WTC11 (cell line): ENCODE results near the gene LFNG. TPM values are rescaled to one million over a fixed set of nuclear protein-coding genes. Genes with fewer than 3 reads are reported as not detected.

Experiments used
- ATAC-seq: fragments of 200-7000 bp; cut with Tn5 transposase; 2 replicates; pipeline ENCODE4 v1.10.0; 2021; ENCODE audit warnings: mild to moderate bottlenecking, moderate library complexity
- CTCF ChIA-PET: fragments of 300-600 bp; sonication (Branson Sonifier 250); formaldehyde crosslinking; loops from one replicate; lab custom pipeline; 2021; ENCODE audit warnings: antibody characterized with exemption; lab: Charles Lee
- POLR2A ChIA-PET: fragments of 350-600 bp; sonication (Branson Sonifier 250); formaldehyde crosslinking; loops from one replicate; lab custom pipeline; 2021; ENCODE audit warnings: antibody characterized with exemption; lab: Charles Lee
- DNase-seq: peaks from one replicate; pipeline ENCODE4 v3.0.0; 2021; ENCODE audit warnings: low spot score
- H3K27ac Mint-ChIP-seq: 2 replicates; pipeline ENCODE4 v1.8.0; 2021; ENCODE audit warnings: mixed read lengths
- H3K27me3 Mint-ChIP-seq: 2 replicates; pipeline ENCODE4 v1.8.0; 2021; ENCODE audit warnings: low read depth, mild to moderate bottlenecking, moderate library complexity, mixed read lengths
- H3K36me3 Mint-ChIP-seq: 2 replicates; pipeline ENCODE4 v1.8.0; 2021; ENCODE audit warnings: mixed read lengths
- H3K4me1 Mint-ChIP-seq: 2 replicates; pipeline ENCODE4 v1.8.0; 2022; ENCODE audit warnings: mixed read lengths
- H3K4me3 Mint-ChIP-seq: 2 replicates; pipeline ENCODE4 v1.8.0; 2021; ENCODE audit warnings: mild to moderate bottlenecking, moderate library complexity, mixed read lengths
- H3K9me3 Mint-ChIP-seq: 2 replicates; pipeline ENCODE4 v1.8.0; 2021; ENCODE audit warnings: mixed read lengths
- CDX4 ChIP-seq: fragments of 250-450 bp; sonication (Bioruptor Pico); IDR thresholded peaks from 2 replicates; pipeline ENCODE4 v1.9.0; 2021; ENCODE audit warnings: moderate library complexity, mild to moderate bottlenecking, inconsistent platforms, borderline replicate concordance
- CREM ChIP-seq: sonication (generic); formaldehyde crosslinking; IDR thresholded peaks from 2 replicates; pipeline ENCODE4 v1.8.1; 2022; ENCODE audit warnings: mild to moderate bottlenecking, missing genetic modification reagents, moderate library complexity
- ELF4 ChIP-seq: sonication (generic); formaldehyde crosslinking; IDR thresholded peaks from 2 replicates; pipeline ENCODE4 v1.8.1; 2022; ENCODE audit warnings: low read depth, mild to moderate bottlenecking, moderate library complexity, missing genetic modification reagents
- EMX1 ChIP-seq: fragments of 250-450 bp; sonication (Bioruptor Pico); IDR thresholded peaks from 2 replicates; pipeline ENCODE4 v1.8.0; 2021; ENCODE audit warnings: mild to moderate bottlenecking
- FOXJ3 ChIP-seq: sonication (generic); formaldehyde crosslinking; IDR thresholded peaks from 2 replicates; pipeline ENCODE4 v1.9.0; 2021; ENCODE audit warnings: missing genetic modification reagents, mild to moderate bottlenecking, borderline replicate concordance
- FOXK1 ChIP-seq: sonication (generic); formaldehyde crosslinking; IDR thresholded peaks from 2 replicates; pipeline ENCODE4 v1.8.0; 2022; ENCODE audit warnings: mild to moderate bottlenecking, moderate library complexity, missing genetic modification reagents
- FOXP1 ChIP-seq: sonication (generic); formaldehyde crosslinking; IDR thresholded peaks from 2 replicates; pipeline ENCODE4 v1.8.0; 2022; ENCODE audit warnings: missing genetic modification reagents, mild to moderate bottlenecking, moderate library complexity, borderline replicate concordance
- IRF2 ChIP-seq: sonication (generic); formaldehyde crosslinking; IDR thresholded peaks from 2 replicates; pipeline ENCODE4 v1.8.0; 2022; ENCODE audit warnings: low read depth, missing genetic modification reagents, borderline replicate concordance
- MAX ChIP-seq: sonication (generic); formaldehyde crosslinking; IDR thresholded peaks from 2 replicates; pipeline ENCODE4 v1.8.0; 2022; ENCODE audit warnings: mild to moderate bottlenecking, missing genetic modification reagents
- NFATC4 ChIP-seq: fragments of 250-450 bp; sonication (Bioruptor Pico); IDR thresholded peaks from 2 replicates; pipeline ENCODE4 v1.9.0; 2021; ENCODE audit warnings: mild to moderate bottlenecking
- NR2C2 ChIP-seq: sonication (generic); formaldehyde crosslinking; IDR thresholded peaks from 2 replicates; pipeline ENCODE4 v1.8.0; 2022; ENCODE audit warnings: mild to moderate bottlenecking, missing genetic modification reagents
- OVOL2 ChIP-seq: fragments of 250-450 bp; sonication (Bioruptor Pico); IDR thresholded peaks from 2 replicates; pipeline ENCODE4 v1.9.0; 2021; ENCODE audit warnings: mild to moderate bottlenecking, borderline replicate concordance
- PREB ChIP-seq: sonication (generic); formaldehyde crosslinking; IDR thresholded peaks from 2 replicates; pipeline ENCODE4 v1.8.1; 2022; ENCODE audit warnings: mild to moderate bottlenecking, missing genetic modification reagents, moderate library complexity, borderline replicate concordance
- RORB ChIP-seq: fragments of 250-450 bp; sonication (Bioruptor Pico); IDR thresholded peaks from 2 replicates; pipeline ENCODE4 v1.9.0; 2021; ENCODE audit warnings: mild to moderate bottlenecking
- ZNF317 ChIP-seq: sonication (generic); formaldehyde crosslinking; IDR thresholded peaks from 2 replicates; pipeline ENCODE4 v1.8.1; 2023; ENCODE audit warnings: low read depth, mild to moderate bottlenecking, moderate library complexity, missing genetic modification reagents, borderline replicate concordance
- ZNF423 ChIP-seq: fragments of 250-450 bp; sonication (Bioruptor Pico); IDR thresholded peaks from 2 replicates; pipeline ENCODE4 v2.1.2; 2022; ENCODE audit warnings: mild to moderate bottlenecking, moderate library complexity
- ZNF512 ChIP-seq: sonication (generic); formaldehyde crosslinking; IDR thresholded peaks from 2 replicates; pipeline ENCODE4 v1.8.1; 2022; ENCODE audit warnings: missing genetic modification reagents, borderline replicate concordance
- ZNF671 ChIP-seq: fragments of 250-450 bp; sonication (Bioruptor Pico); IDR thresholded peaks from 2 replicates; pipeline ENCODE4 v1.8.0; 2021; ENCODE audit warnings: mild to moderate bottlenecking
- ZSCAN18 ChIP-seq: fragments of 250-450 bp; sonication (Bioruptor Pico); IDR thresholded peaks from 2 replicates; pipeline ENCODE4 v2.1.2; 2022; ENCODE audit warnings: mild to moderate bottlenecking, moderate library complexity
- total RNA-seq: library from RNA; stranded (reverse); gene quantifications from 3 replicates; pipeline ENCODE4 v1.2.3, GENCODE V29; 2021
- TF ChIP-seq, protein P1 (sequence below): sonication (generic); formaldehyde crosslinking; IDR thresholded peaks from 2 replicates; pipeline ENCODE4 v1.8.1; 2023; ENCODE audit warnings: mild to moderate bottlenecking, missing genetic modification reagents, borderline replicate concordance
- TF ChIP-seq, protein P2 (sequence below): sonication (generic); formaldehyde crosslinking; IDR thresholded peaks from 2 replicates; pipeline ENCODE4 v1.8.1; 2022; ENCODE audit warnings: mild to moderate bottlenecking, moderate library complexity, missing genetic modification reagents
- TF ChIP-seq, protein P3 (sequence below): sonication (generic); formaldehyde crosslinking; IDR thresholded peaks from 2 replicates; pipeline ENCODE4 v1.8.1; 2023; ENCODE audit warnings: mild to moderate bottlenecking, moderate library complexity, missing genetic modification reagents

LFNG gene
- total RNA-seq, 1 experiment from 2014 or later = 29.4 TPM

GRCh38 chr7:2569421-2569820 lies 49.8 kb downstream of the LFNG start:
- ATAC-seq (no peak), DNase-seq (no peak)
- H3K9me3 Mint-ChIP-seq = no peaks in the 10 kb centered on the region
- TF ChIP-seq ZNF423 (no peak), FOXP1 (no peak), RORB (CRISPR knock-in tag) (no peak), ZNF512 (CRISPR knock-in tag) (no peak), CDX4 (CRISPR knock-in tag) (no peak)
- CTCF ChIA-PET = interaction anchor here (0.5 to 0.7 kb wide), 2 partner anchors 62 to 163 kb away, joined by 3 read pairs; partner anchors contain the start of gene TTYH3
- H3K36me3 Mint-ChIP-seq = no peaks in the 10 kb centered on the region
- H3K4me1 Mint-ChIP-seq = peaks cover 9% of the 10 kb centered on the region
- POLR2A ChIA-PET = no interaction called here
- no peak overlapping the region for H3K4me3 Mint-ChIP-seq
- H3K27me3 Mint-ChIP-seq = no peaks in the 10 kb centered on the region
- 0 out of 2 replicates have a peak overlapping the region, but pooled peaks have one; percentile 30 for H3K27ac Mint-ChIP-seq

DNA sequence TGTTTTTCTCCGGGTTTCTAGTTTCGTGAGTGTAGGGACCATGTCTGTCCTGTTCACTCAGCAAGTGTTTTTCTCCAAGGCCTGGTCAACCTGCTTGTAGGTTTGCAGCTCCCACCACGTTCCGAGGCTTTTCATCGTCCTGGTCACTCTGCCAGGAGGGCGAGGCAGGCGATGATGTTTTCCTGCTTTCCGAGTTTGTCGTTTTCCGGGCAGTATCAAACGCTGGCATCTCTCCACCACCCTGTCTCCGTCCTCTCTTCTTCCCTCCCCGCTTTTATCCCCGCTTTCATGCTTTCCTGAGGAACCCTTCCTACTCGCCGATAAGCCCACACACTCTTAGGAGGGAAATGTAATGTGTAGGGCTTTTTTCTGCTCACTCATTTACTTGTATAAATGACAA lies 50.4 kb downstream of the LFNG start:
- ATAC-seq (no peak), DNase-seq (no peak)
- POLR2A ChIA-PET = no interaction called here
- peak overlapping the region; percentile 32 for H3K27ac Mint-ChIP-seq
- no peaks in the 10 kb centered on the region for H3K36me3 Mint-ChIP-seq
- no peaks in the 10 kb centered on the region for H3K9me3 Mint-ChIP-seq
- CTCF ChIA-PET = no interaction called here
- H3K4me3 Mint-ChIP-seq = no peak overlapping the region
- no peaks in the 10 kb centered on the region for H3K27me3 Mint-ChIP-seq
- H3K4me1 Mint-ChIP-seq = peaks cover 9% of the 10 kb centered on the region
- no peak for TF ChIP-seq PREB (CRISPR knock-in tag)
- TF ChIP-seq MAX = no peak
- TF ChIP-seq RORB (CRISPR knock-in tag) = no peak
- no peak for TF ChIP-seq ZSCAN18 (CRISPR knock-in tag)
- TF ChIP-seq ZNF317 (CRISPR knock-in tag) = no peak
- TF ChIP-seq FOXJ3 (CRISPR knock-in tag) = no peak
- TF ChIP-seq, protein P1, sequence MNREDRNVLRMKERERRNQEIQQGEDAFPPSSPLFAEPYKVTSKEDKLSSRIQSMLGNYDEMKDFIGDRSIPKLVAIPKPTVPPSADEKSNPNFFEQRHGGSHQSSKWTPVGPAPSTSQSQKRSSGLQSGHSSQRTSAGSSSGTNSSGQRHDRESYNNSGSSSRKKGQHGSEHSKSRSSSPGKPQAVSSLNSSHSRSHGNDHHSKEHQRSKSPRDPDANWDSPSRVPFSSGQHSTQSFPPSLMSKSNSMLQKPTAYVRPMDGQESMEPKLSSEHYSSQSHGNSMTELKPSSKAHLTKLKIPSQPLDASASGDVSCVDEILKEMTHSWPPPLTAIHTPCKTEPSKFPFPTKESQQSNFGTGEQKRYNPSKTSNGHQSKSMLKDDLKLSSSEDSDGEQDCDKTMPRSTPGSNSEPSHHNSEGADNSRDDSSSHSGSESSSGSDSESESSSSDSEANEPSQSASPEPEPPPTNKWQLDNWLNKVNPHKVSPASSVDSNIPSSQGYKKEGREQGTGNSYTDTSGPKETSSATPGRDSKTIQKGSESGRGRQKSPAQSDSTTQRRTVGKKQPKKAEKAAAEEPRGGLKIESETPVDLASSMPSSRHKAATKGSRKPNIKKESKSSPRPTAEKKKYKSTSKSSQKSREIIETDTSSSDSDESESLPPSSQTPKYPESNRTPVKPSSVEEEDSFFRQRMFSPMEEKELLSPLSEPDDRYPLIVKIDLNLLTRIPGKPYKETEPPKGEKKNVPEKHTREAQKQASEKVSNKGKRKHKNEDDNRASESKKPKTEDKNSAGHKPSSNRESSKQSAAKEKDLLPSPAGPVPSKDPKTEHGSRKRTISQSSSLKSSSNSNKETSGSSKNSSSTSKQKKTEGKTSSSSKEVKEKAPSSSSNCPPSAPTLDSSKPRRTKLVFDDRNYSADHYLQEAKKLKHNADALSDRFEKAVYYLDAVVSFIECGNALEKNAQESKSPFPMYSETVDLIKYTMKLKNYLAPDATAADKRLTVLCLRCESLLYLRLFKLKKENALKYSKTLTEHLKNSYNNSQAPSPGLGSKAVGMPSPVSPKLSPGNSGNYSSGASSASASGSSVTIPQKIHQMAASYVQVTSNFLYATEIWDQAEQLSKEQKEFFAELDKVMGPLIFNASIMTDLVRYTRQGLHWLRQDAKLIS = no peak
- TF ChIP-seq IRF2 (CRISPR knock-in tag) = no peak
- TF ChIP-seq, protein P2, sequence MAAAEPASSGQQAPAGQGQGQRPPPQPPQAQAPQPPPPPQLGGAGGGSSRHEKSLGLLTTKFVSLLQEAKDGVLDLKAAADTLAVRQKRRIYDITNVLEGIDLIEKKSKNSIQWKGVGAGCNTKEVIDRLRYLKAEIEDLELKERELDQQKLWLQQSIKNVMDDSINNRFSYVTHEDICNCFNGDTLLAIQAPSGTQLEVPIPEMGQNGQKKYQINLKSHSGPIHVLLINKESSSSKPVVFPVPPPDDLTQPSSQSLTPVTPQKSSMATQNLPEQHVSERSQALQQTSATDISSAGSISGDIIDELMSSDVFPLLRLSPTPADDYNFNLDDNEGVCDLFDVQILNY = no peak
- TF ChIP-seq CREM (CRISPR knock-in tag) = no peak
- no peak for TF ChIP-seq OVOL2 (CRISPR knock-in tag)
- no peak for TF ChIP-seq FOXK1 (CRISPR knock-in tag)
- no peak for TF ChIP-seq EMX1 (CRISPR knock-in tag)
- TF ChIP-seq, protein P3, sequence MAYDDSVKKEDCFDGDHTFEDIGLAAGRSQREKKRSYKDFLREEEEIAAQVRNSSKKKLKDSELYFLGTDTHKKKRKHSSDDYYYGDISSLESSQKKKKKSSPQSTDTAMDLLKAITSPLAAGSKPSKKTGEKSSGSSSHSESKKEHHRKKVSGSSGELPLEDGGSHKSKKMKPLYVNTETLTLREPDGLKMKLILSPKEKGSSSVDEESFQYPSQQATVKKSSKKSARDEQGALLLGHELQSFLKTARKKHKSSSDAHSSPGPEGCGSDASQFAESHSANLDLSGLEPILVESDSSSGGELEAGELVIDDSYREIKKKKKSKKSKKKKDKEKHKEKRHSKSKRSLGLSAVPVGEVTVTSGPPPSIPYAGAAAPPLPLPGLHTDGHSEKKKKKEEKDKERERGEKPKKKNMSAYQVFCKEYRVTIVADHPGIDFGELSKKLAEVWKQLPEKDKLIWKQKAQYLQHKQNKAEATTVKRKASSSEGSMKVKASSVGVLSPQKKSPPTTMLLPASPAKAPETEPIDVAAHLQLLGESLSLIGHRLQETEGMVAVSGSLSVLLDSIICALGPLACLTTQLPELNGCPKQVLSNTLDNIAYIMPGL (CRISPR knock-in tag) = no peak
- TF ChIP-seq NFATC4 = no peak
- TF ChIP-seq ZNF671 (CRISPR knock-in tag) = no peak
- TF ChIP-seq ELF4 (CRISPR knock-in tag) = no peak
- no peak for TF ChIP-seq NR2C2 (CRISPR knock-in tag)
- TF ChIP-seq, all 79 proteins: peak for 0
